Activated T-helper 2 cell treated with anti-CD3 and anti-CD28 coated beads, Interferon-gamma antibody, Interleukin-2, Interleukin-4, amounts not matched to agents 10 μg/mL and 5 μg/mL and 100 μg/mL, durations not matched to agents 14 hours and 24 hours and 36 hours (primary cell): ENCODE results near the gene OR4D11. TPM values are rescaled to one million over a fixed set of nuclear protein-coding genes. Genes with fewer than 3 reads are reported as not detected.
"Not testable (repeated sequence)": the region's sequence is repeated elsewhere in the genome, so short reads cannot be mapped to it uniquely, and the experiment has no call there.

Source experiments
- DNase-seq: peaks from one replicate; pipeline ENCODE4 v3.0.0; 2021; ENCODE audit warnings: low spot score
- H3K27ac Mint-ChIP-seq: one replicate; pipeline ENCODE4 v1.8.0; 2021; ENCODE audit warnings: mixed read lengths
- H3K27me3 Mint-ChIP-seq: one replicate; pipeline ENCODE4 v1.8.0; 2021; ENCODE audit warnings: low read depth, mixed read lengths
- H3K36me3 Mint-ChIP-seq: one replicate; pipeline ENCODE4 v1.8.0; 2021; ENCODE audit warnings: low read depth, mixed read lengths
- H3K4me1 Mint-ChIP-seq: one replicate; pipeline ENCODE4 v1.8.0; 2021; ENCODE audit warnings: low read depth, mixed read lengths
- H3K4me3 Mint-ChIP-seq: one replicate; pipeline ENCODE4 v1.8.0; 2021; ENCODE audit warnings: low read depth, mild to moderate bottlenecking, moderate library complexity, mixed read lengths
- H3K9me3 Mint-ChIP-seq: one replicate; pipeline ENCODE4 v1.8.0; 2021; ENCODE audit warnings: mixed read lengths
- intact Hi-C: fragments of 100-400 bp; cut with micrococcal nuclease; formaldehyde crosslinking; loops from one replicate; pipeline ENCODE4 v1.15.1; 2023
- total RNA-seq: library from RNA; stranded (reverse); gene quantifications from 2 replicates; pipeline ENCODE4 v1.2.3, GENCODE V29; 2022

The OR4D11 gene
- not detected in 2 replicates for total RNA-seq

GRCh38 chr11:59503276-59503675 lies at the start of gene OR4D11:
Gene OR4D11 (plus strand): TSS chr11:59503576. CDS start chr11:59503576, 0 bp downstream.
- DNase-seq = no peak
- H3K4me1 Mint-ChIP-seq = peaks cover 3% of the 10 kb centered on the region
- no peak within 1 kb of the TSS for H3K4me3 Mint-ChIP-seq
- no peak within 1 kb of the TSS for H3K27ac Mint-ChIP-seq
- H3K27me3 Mint-ChIP-seq = peaks cover 8% of the 10 kb centered on the region
- no peaks in the 10 kb centered on the region for H3K9me3 Mint-ChIP-seq
- no peaks in the 10 kb centered on the region for H3K36me3 Mint-ChIP-seq
- intact Hi-C loops = no loop called here

- Mint-ChIP-seq H3K4me1 (no peaks in the 10 kb centered on the region), H3K36me3 (no peaks in the 10 kb centered on the region), H3K27ac (no peak within 1 kb of the TSS), H3K4me3 (no peak within 1 kb of the TSS), H3K9me3 (no peaks in the 10 kb centered on the region), H3K27me3 (no peaks in the 10 kb centered on the region)
- intact Hi-C loops = no loop called here
- DNase-seq = no peak
Measured at GRCh38 chr11:59456661-59457060, 46.7 kb upstream of the OR4D11 start, which contains the start of gene OR4D6. Gene OR4D6 (plus strand): TSS chr11:59456961. CDS start chr11:59456961, 0 bp downstream.

- H3K4me3 Mint-ChIP-seq = no peak overlapping the region
- no peak for DNase-seq
- H3K36me3 Mint-ChIP-seq = no peaks in the 10 kb centered on the region
- intact Hi-C loops = no loop called here
- H3K27me3 Mint-ChIP-seq = no peaks in the 10 kb centered on the region
- no peaks in the 10 kb centered on the region for H3K4me1 Mint-ChIP-seq
- no peak overlapping the region for H3K27ac Mint-ChIP-seq
- H3K9me3 Mint-ChIP-seq = no peaks in the 10 kb centered on the region
Measured at GRCh38 chr11:59459916-59460315, 43.5 kb upstream of the OR4D11 start.

- H3K4me3 Mint-ChIP-seq = no peak overlapping the region
- no peak for DNase-seq
- H3K9me3 Mint-ChIP-seq = no peaks in the 10 kb centered on the region
- intact Hi-C loops = no loop called here
- H3K4me1 Mint-ChIP-seq = no peaks in the 10 kb centered on the region
- H3K27ac Mint-ChIP-seq = no peak overlapping the region
- no peaks in the 10 kb centered on the region for H3K36me3 Mint-ChIP-seq
- H3K27me3 Mint-ChIP-seq = no peaks in the 10 kb centered on the region
Measured at GRCh38 chr11:59463190-59463641, 40.2 kb upstream of the OR4D11 start.

GRCh38 chr11:59473015-59473414 lies 30.4 kb upstream of the OR4D11 start, which contains the start of gene OR4D10:
Gene OR4D10 (plus strand): TSS chr11:59473315. CDS start chr11:59477430, 4,115 bp downstream.
- H3K27ac Mint-ChIP-seq = no peak within 1 kb of the TSS
- no peak within 1 kb of the TSS for H3K4me3 Mint-ChIP-seq
- H3K4me1 Mint-ChIP-seq = no peaks in the 10 kb centered on the region
- H3K9me3 Mint-ChIP-seq = no peaks in the 10 kb centered on the region
- intact Hi-C loops = no loop called here
- peaks cover 3% of the 10 kb centered on the region for H3K27me3 Mint-ChIP-seq
- no peak for DNase-seq
- no peaks in the 10 kb centered on the region for H3K36me3 Mint-ChIP-seq

GRCh38 chr11:59475176-59475575 lies 28.2 kb upstream of the OR4D11 start:
- Mint-ChIP-seq H3K4me1 (no peaks in the 10 kb centered on the region), H3K27me3 (peaks cover 4% of the 10 kb centered on the region), H3K4me3 (no peak overlapping the region), H3K9me3 (no peaks in the 10 kb centered on the region), H3K36me3 (no peaks in the 10 kb centered on the region), H3K27ac (no peak overlapping the region)
- DNase-seq = no peak
- intact Hi-C loops = no loop called here

GRCh38 chr11:59479906-59480305 lies 23.5 kb upstream of the OR4D11 start:
- no peak for DNase-seq
- no peak overlapping the region for H3K27ac Mint-ChIP-seq
- no peaks in the 10 kb centered on the region for H3K36me3 Mint-ChIP-seq
- no peaks in the 10 kb centered on the region for H3K4me1 Mint-ChIP-seq
- no peaks in the 10 kb centered on the region for H3K9me3 Mint-ChIP-seq
- no peak overlapping the region for H3K4me3 Mint-ChIP-seq
- H3K27me3 Mint-ChIP-seq = peaks cover 4% of the 10 kb centered on the region
- intact Hi-C loops = no loop called here

GRCh38 chr11:59480359-59480758 lies 23.0 kb upstream of the OR4D11 start:
- H3K27me3 Mint-ChIP-seq = peaks cover 4% of the 10 kb centered on the region
- no peaks in the 10 kb centered on the region for H3K36me3 Mint-ChIP-seq
- H3K9me3 Mint-ChIP-seq = no peaks in the 10 kb centered on the region
- no peaks in the 10 kb centered on the region for H3K4me1 Mint-ChIP-seq
- H3K27ac Mint-ChIP-seq = no peak overlapping the region
- no peak overlapping the region for H3K4me3 Mint-ChIP-seq
- DNase-seq = no peak
- intact Hi-C loops = no loop called here

GRCh38 chr11:59501931-59502330 lies 1.4 kb upstream of the OR4D11 start:
- DNase-seq = no peak
- intact Hi-C loops = no loop called here
- no peaks in the 10 kb centered on the region for H3K36me3 Mint-ChIP-seq
- no peak overlapping the region for H3K27ac Mint-ChIP-seq
- H3K27me3 Mint-ChIP-seq = peaks cover 14% of the 10 kb centered on the region
- no peak overlapping the region for H3K4me3 Mint-ChIP-seq
- no peaks in the 10 kb centered on the region for H3K9me3 Mint-ChIP-seq
- H3K4me1 Mint-ChIP-seq = peaks cover 3% of the 10 kb centered on the region

- no peak for DNase-seq
- H3K9me3 Mint-ChIP-seq = no peaks in the 10 kb centered on the region
- no peak within 1 kb of the TSS for H3K4me3 Mint-ChIP-seq
- peaks cover 3% of the 10 kb centered on the region for H3K27me3 Mint-ChIP-seq
- intact Hi-C loops = no loop called here
- no peak within 1 kb of the TSS for H3K27ac Mint-ChIP-seq
- H3K36me3 Mint-ChIP-seq = no peaks in the 10 kb centered on the region
- H3K4me1 Mint-ChIP-seq = peaks cover 10% of the 10 kb centered on the region
Measured at GRCh38 chr11:59510941-59511589, 7.7 kb downstream of the OR4D11 start, which contains the start of gene OR4D9. Gene OR4D9 (plus strand): TSS chr11:59511539. CDS start chr11:59514913, 3,374 bp downstream.

- H3K9me3 Mint-ChIP-seq = no peaks in the 10 kb centered on the region
- no peaks in the 10 kb centered on the region for H3K36me3 Mint-ChIP-seq
Measured at GRCh38 chr11:59511675-59512074, 8.3 kb downstream of the OR4D11 start.

GRCh38 chr11:59520139-59520538 lies 16.8 kb downstream of the OR4D11 start:
- H3K9me3 Mint-ChIP-seq, H3K4me3 Mint-ChIP-seq, DNase-seq, H3K27ac Mint-ChIP-seq, intact Hi-C loops, H3K4me1 Mint-ChIP-seq, H3K36me3 Mint-ChIP-seq: not testable (repeated sequence)
- H3K27me3 Mint-ChIP-seq = peaks cover 18% of the 10 kb centered on the region

More at GRCh38 chr11:59511675-59512074, 8.3 kb downstream of the OR4D11 start:
- peaks cover 3% of the 10 kb centered on the region for H3K27me3 Mint-ChIP-seq
- intact Hi-C loops = no loop called here
- H3K27ac Mint-ChIP-seq = no peak overlapping the region
- no peak for DNase-seq
- peaks cover 10% of the 10 kb centered on the region for H3K4me1 Mint-ChIP-seq
- no peak overlapping the region for H3K4me3 Mint-ChIP-seq

GRCh38 chr11:59520741-59521140 lies 17.4 kb downstream of the OR4D11 start:
- H3K36me3 Mint-ChIP-seq = no peaks in the 10 kb centered on the region
- no peak overlapping the region for H3K27ac Mint-ChIP-seq
- H3K27me3 Mint-ChIP-seq = peaks cover 18% of the 10 kb centered on the region
- intact Hi-C loops = no loop called here
- H3K9me3 Mint-ChIP-seq = no peaks in the 10 kb centered on the region
- no peaks in the 10 kb centered on the region for H3K4me1 Mint-ChIP-seq
- no peak for DNase-seq
- no peak overlapping the region for H3K4me3 Mint-ChIP-seq
